ENCODE measurements around the gene FZD7.

FZD7 gene

DNA sequence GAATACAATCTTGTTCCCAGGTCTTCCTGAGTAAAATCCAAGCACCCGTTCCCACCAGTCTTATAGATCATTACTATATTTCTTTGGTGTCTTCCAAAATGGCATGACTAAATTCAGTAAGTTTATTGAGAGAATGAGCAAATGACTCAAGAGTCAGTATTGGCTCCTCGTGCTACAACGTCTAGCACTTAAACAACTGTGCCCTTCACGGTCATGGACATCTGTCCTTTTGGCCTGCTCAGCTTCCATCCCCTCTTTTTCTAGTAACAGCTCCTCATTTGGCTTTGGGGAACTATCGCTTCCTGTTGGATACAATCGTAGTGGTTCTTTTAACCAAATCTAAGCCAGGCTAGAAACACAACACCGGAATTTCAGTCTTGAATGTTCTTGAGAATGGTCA lies 24.1 kb upstream of the FZD7 start:
- Histone ChIP-seq H3K27ac (ENCODE audit: low read depth, low read length) (no peak overlapping the region), H3K9ac (ENCODE audit: low read depth in 1 of 2, low read length in 2 of 2) (no peak overlapping the region), H3K36me3 (ENCODE audit: control insufficient read depth in 1 of 2, insufficient read depth in 2 of 2, low read length in 2 of 2) (no peaks in the 10 kb centered on the region), H3K9me3 (ENCODE audit: control insufficient read depth in 1 of 2, low read length in 2 of 2) (no peaks in the 10 kb centered on the region), H3K27me3 (ENCODE audit: control insufficient read depth in 1 of 2, insufficient read depth in 2 of 2, low read length in 2 of 2) (no peaks in the 10 kb centered on the region), H3K4me1 (ENCODE audit: control insufficient read depth in 1 of 2, insufficient read depth in 2 of 2, low read length in 2 of 2) (no peaks in the 10 kb centered on the region), H3K4me3 (ENCODE audit: low read depth in 1 of 2, low read length in 2 of 2) (no peak overlapping the region)

DNA sequence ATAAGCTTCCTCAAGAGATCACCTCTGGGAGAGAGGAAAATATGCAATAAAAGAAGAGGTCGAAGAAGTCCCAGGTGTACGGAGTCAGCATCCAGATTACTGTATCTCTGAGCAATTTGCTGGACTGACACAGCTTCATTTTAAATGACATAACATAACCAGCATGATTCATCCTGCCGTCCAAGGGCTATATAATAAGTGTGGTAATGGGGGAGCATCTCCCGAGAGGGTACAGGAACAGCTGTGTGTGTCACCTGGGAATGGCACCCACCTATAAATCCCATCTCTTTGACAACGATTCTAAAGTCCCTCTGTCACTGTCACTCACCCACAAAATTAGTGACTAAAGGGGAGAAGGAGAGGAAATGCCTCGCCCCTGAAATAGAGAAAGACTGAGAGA lies 19.3 kb upstream of the FZD7 start:
- Histone ChIP-seq H3K4me3 (ENCODE audit: low read depth in 1 of 2, low read length in 2 of 2) (no peak overlapping the region), H3K4me1 (ENCODE audit: control insufficient read depth in 1 of 2, insufficient read depth in 2 of 2, low read length in 2 of 2) (no peaks in the 10 kb centered on the region)

DNA sequence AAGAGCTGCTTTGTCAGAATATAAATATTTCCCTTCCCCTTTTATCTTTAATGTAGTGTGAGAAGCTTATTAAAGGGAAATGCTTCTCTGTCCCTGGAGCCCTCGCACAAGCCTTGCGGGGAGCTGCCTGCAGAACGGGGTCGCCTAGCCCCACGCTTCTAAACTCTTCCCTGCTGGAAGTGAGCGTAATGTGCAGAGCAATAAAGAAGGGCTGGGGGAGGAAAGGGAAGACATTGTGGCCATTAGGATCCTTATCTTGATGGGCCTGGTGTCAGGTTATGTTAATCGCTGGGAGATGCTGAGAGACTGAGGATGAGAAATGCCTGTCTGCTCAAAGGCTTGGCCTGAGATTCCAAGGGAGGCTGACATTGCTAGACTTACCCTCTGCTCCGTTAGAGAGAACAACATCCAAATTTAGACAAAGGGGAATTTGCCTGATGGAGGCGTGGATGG lies 18.9 kb upstream of the FZD7 start:
- no peaks in the 10 kb centered on the region for H3K9me3 ChIP-seq (ENCODE audit: control insufficient read depth in 1 of 2, low read length in 2 of 2)
- no peaks in the 10 kb centered on the region for H3K4me1 ChIP-seq (ENCODE audit: control insufficient read depth in 1 of 2, insufficient read depth in 2 of 2, low read length in 2 of 2)
- H3K4me3 ChIP-seq (ENCODE audit: low read depth in 1 of 2, low read length in 2 of 2), result no peak overlapping the region
- H3K27ac ChIP-seq (ENCODE audit: low read depth, low read length), result no peak overlapping the region
- no peaks in the 10 kb centered on the region for H3K27me3 ChIP-seq (ENCODE audit: control insufficient read depth in 1 of 2, insufficient read depth in 2 of 2, low read length in 2 of 2)
- H3K36me3 ChIP-seq (ENCODE audit: control insufficient read depth in 1 of 2, insufficient read depth in 2 of 2, low read length in 2 of 2), result no peaks in the 10 kb centered on the region
- H3K9ac ChIP-seq (ENCODE audit: low read depth in 1 of 2, low read length in 2 of 2), result no peak overlapping the region

More for the DNA sequence above, 19.3 kb upstream of the FZD7 start:
- H3K27me3 ChIP-seq (ENCODE audit: control insufficient read depth in 1 of 2, insufficient read depth in 2 of 2, low read length in 2 of 2), result no peaks in the 10 kb centered on the region
- no peaks in the 10 kb centered on the region for H3K9me3 ChIP-seq (ENCODE audit: control insufficient read depth in 1 of 2, low read length in 2 of 2)
- H3K27ac ChIP-seq (ENCODE audit: low read depth, low read length), result no peak overlapping the region
- H3K36me3 ChIP-seq (ENCODE audit: control insufficient read depth in 1 of 2, insufficient read depth in 2 of 2, low read length in 2 of 2), result no peaks in the 10 kb centered on the region
- H3K9ac ChIP-seq (ENCODE audit: low read depth in 1 of 2, low read length in 2 of 2), result no peak overlapping the region

DNA sequence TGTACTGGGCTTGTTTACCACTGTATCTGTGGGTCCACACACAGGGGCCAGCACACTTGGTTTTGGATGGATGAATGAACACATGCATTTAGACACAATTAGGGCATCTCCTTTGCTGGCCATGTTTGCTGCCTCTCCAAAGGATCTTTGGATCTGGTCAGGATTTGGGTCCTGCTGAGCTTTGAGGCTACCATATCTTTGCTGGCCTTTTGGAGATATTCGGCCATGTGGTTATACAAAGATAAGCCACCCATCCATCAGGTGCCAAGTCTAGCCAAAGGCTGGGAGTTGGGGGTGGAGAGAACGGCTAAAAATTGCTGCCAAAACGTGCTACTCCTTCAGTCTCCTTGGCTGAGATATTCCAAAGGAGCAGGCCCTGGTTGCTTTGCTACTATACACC lies 18.2 kb upstream of the FZD7 start:
- no peaks in the 10 kb centered on the region for H3K4me1 ChIP-seq (ENCODE audit: control insufficient read depth in 1 of 2, insufficient read depth in 2 of 2, low read length in 2 of 2)
- H3K4me3 ChIP-seq (ENCODE audit: low read depth in 1 of 2, low read length in 2 of 2), result no peak overlapping the region
- no peak overlapping the region for H3K27ac ChIP-seq (ENCODE audit: low read depth, low read length)

DNA sequence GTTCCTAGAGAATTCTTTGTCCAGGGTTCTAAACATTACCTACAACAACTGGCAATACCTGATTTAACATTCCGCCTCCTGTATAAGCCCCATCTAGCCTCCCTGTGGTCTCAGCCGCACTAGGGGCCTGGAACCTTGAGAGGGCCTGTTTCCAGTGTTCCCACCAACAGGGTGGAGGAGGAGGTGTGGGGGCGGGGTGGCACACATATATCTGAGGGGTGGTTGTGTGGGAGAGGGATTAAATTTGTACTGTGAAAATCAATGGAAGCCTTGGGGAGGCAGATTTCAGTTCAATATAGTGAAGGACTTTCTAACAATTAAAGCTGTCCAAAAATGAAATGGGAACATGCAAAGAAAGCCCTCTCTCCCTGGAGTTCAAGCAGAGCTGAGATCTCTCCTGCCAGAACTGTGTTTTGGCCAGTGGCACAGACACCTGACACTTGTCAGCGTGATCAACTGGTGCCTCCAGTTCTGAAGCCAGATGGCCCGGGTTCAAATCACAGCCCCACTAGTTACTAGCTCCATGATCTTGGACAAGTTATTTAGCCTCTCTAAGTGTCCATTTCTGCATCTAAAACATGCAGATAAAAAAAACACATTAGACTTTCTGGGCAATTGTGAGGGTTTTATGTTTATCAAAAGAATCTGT lies 17.0 kb upstream of the FZD7 start:
- no peaks in the 10 kb centered on the region for H3K27me3 ChIP-seq (ENCODE audit: control insufficient read depth in 1 of 2, insufficient read depth in 2 of 2, low read length in 2 of 2)
- H3K36me3 ChIP-seq (ENCODE audit: control insufficient read depth in 1 of 2, insufficient read depth in 2 of 2, low read length in 2 of 2), result no peaks in the 10 kb centered on the region
- H3K9me3 ChIP-seq (ENCODE audit: control insufficient read depth in 1 of 2, low read length in 2 of 2), result no peaks in the 10 kb centered on the region
- no peaks in the 10 kb centered on the region for H3K4me1 ChIP-seq (ENCODE audit: control insufficient read depth in 1 of 2, insufficient read depth in 2 of 2, low read length in 2 of 2)
- H3K27ac ChIP-seq (ENCODE audit: low read depth, low read length), result no peak overlapping the region
- H3K4me3 ChIP-seq (ENCODE audit: low read depth in 1 of 2, low read length in 2 of 2), result no peak overlapping the region
- H3K9ac ChIP-seq (ENCODE audit: low read depth in 1 of 2, low read length in 2 of 2), result no peak overlapping the region

More for the DNA sequence above, 18.2 kb upstream of the FZD7 start:
- H3K27me3 ChIP-seq (ENCODE audit: control insufficient read depth in 1 of 2, insufficient read depth in 2 of 2, low read length in 2 of 2), result no peaks in the 10 kb centered on the region
- H3K9ac ChIP-seq (ENCODE audit: low read depth in 1 of 2, low read length in 2 of 2), result no peak overlapping the region
- H3K36me3 ChIP-seq (ENCODE audit: control insufficient read depth in 1 of 2, insufficient read depth in 2 of 2, low read length in 2 of 2), result no peaks in the 10 kb centered on the region
- no peaks in the 10 kb centered on the region for H3K9me3 ChIP-seq (ENCODE audit: control insufficient read depth in 1 of 2, low read length in 2 of 2)

DNA sequence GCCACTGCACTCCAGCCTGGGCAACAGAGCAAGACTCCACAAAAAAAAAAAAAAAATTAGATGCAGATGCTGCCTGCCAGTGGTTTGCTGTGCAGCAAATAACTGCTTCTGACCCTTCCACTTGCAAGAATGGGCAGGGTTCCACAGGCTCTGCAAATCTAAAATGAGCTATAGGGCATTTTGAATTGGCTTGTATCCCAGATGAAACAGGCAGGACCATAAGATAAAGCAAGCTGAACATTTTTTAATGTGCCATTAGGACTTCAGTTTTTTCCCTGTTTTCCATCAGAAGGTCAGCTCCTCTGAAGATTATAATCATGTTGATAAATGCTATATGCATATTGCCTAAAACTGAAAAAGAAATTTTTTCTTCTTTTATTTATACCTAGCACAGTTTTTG lies 15.7 kb upstream of the FZD7 start:
- Histone ChIP-seq H3K27me3 (ENCODE audit: control insufficient read depth in 1 of 2, insufficient read depth in 2 of 2, low read length in 2 of 2) (no peaks in the 10 kb centered on the region), H3K9me3 (ENCODE audit: control insufficient read depth in 1 of 2, low read length in 2 of 2) (no peaks in the 10 kb centered on the region), H3K27ac (ENCODE audit: low read depth, low read length) (no peak overlapping the region), H3K9ac (ENCODE audit: low read depth in 1 of 2, low read length in 2 of 2) (no peak overlapping the region), H3K4me3 (ENCODE audit: low read depth in 1 of 2, low read length in 2 of 2) (no peak overlapping the region), H3K4me1 (ENCODE audit: control insufficient read depth in 1 of 2, insufficient read depth in 2 of 2, low read length in 2 of 2) (no peaks in the 10 kb centered on the region), H3K36me3 (ENCODE audit: control insufficient read depth in 1 of 2, insufficient read depth in 2 of 2, low read length in 2 of 2) (no peaks in the 10 kb centered on the region)

DNA sequence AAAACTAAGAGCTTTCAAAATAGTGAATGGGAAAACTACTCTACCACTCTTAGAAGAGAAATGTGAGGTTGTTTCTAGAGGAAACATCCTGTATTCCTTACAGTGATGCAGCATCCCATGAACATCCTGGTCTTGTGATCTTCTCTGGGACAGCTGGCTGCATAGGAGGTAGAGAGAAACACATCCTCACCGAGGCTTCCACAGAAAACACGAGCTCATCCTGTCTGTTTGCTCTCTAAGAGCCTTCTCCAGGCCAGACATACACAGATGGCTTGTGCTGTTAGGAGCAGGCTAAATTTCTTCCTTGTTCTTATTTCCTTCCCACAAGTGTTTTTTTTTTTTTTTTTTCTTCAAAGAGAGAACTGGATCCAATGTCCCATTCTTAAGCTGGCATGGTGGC lies 14.7 kb upstream of the FZD7 start:
- no peaks in the 10 kb centered on the region for H3K27me3 ChIP-seq (ENCODE audit: control insufficient read depth in 1 of 2, insufficient read depth in 2 of 2, low read length in 2 of 2)
- H3K4me3 ChIP-seq (ENCODE audit: low read depth in 1 of 2, low read length in 2 of 2), result no peak overlapping the region
- H3K27ac ChIP-seq (ENCODE audit: low read depth, low read length), result no peak overlapping the region
- H3K9me3 ChIP-seq (ENCODE audit: control insufficient read depth in 1 of 2, low read length in 2 of 2), result no peaks in the 10 kb centered on the region
- H3K9ac ChIP-seq (ENCODE audit: low read depth in 1 of 2, low read length in 2 of 2), result no peak overlapping the region
- no peaks in the 10 kb centered on the region for H3K36me3 ChIP-seq (ENCODE audit: control insufficient read depth in 1 of 2, insufficient read depth in 2 of 2, low read length in 2 of 2)
- H3K4me1 ChIP-seq (ENCODE audit: control insufficient read depth in 1 of 2, insufficient read depth in 2 of 2, low read length in 2 of 2), result no peaks in the 10 kb centered on the region

DNA sequence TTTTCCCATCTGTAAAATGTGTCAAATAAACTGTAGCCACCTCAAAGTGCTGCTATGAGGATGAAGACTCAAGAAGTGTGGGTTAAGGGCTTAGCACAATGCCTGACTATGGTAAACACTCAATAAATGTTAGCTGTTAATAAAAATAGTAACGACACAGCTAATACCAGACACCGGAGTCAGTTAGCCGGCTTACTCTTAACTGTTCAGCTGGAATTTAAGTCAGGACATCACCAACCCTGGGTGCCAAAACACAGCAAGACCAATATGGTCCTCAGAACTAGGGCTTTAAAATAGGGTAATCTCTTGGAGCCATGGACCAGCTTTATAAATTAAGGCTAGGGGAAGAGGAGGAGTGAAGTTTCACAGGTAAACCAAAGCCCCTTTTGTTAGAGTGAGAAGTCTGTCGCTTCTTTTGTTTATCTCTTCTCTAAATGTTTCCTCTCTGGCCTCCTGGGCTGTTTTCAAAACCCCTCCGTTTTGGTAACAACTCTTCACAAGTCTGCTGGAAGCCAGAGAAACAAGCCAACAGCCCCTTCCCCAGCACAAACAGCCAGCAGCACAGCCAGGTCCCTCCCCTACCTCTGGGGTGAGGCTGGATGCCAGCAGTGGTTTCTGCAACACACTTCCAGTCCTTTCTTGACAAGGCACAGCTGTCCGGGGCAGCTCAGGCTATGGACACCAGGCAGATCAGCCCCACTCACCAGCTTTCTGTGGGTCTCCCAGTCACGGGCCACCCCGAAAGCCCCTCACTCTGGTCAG lies 13.8 kb upstream of the FZD7 start:
- Histone ChIP-seq H3K36me3 (ENCODE audit: control insufficient read depth in 1 of 2, insufficient read depth in 2 of 2, low read length in 2 of 2) (no peaks in the 10 kb centered on the region), H3K4me1 (ENCODE audit: control insufficient read depth in 1 of 2, insufficient read depth in 2 of 2, low read length in 2 of 2) (no peaks in the 10 kb centered on the region), H3K9ac (ENCODE audit: low read depth in 1 of 2, low read length in 2 of 2) (no peak overlapping the region), H3K4me3 (ENCODE audit: low read depth in 1 of 2, low read length in 2 of 2) (no peak overlapping the region), H3K9me3 (ENCODE audit: control insufficient read depth in 1 of 2, low read length in 2 of 2) (no peaks in the 10 kb centered on the region), H3K27me3 (ENCODE audit: control insufficient read depth in 1 of 2, insufficient read depth in 2 of 2, low read length in 2 of 2) (no peaks in the 10 kb centered on the region), H3K27ac (ENCODE audit: low read depth, low read length) (no peak overlapping the region)

DNA sequence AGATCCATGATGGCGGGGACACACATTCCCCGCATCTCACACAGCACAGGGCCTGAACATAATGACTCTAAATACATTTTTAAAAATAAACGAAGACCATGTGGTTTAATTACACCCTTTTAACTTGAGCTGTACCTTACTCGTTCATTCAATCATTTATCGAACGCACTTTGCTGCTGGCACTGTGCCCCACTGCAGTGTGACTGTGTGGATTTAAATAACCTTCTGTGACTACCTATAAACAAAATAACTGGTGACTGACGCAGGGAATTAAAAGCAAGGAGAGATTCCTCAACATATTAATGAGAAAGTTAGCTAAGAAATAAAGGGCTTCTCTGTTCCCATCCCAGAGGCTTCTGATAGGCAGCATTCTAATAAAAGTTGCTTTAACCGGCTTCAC lies 10.9 kb upstream of the FZD7 start:
- no peak overlapping the region for H3K27ac ChIP-seq (ENCODE audit: low read depth, low read length)
- no peaks in the 10 kb centered on the region for H3K4me1 ChIP-seq (ENCODE audit: control insufficient read depth in 1 of 2, insufficient read depth in 2 of 2, low read length in 2 of 2)
- H3K36me3 ChIP-seq (ENCODE audit: control insufficient read depth in 1 of 2, insufficient read depth in 2 of 2, low read length in 2 of 2), result no peaks in the 10 kb centered on the region
- H3K27me3 ChIP-seq (ENCODE audit: control insufficient read depth in 1 of 2, insufficient read depth in 2 of 2, low read length in 2 of 2), result peaks cover 0 to 3% of the 10 kb centered on the region in 2 donors
- no peak overlapping the region for H3K4me3 ChIP-seq (ENCODE audit: low read depth in 1 of 2, low read length in 2 of 2)
- no peak overlapping the region for H3K9ac ChIP-seq (ENCODE audit: low read depth in 1 of 2, low read length in 2 of 2)
- H3K9me3 ChIP-seq (ENCODE audit: control insufficient read depth in 1 of 2, low read length in 2 of 2), result no peaks in the 10 kb centered on the region

DNA sequence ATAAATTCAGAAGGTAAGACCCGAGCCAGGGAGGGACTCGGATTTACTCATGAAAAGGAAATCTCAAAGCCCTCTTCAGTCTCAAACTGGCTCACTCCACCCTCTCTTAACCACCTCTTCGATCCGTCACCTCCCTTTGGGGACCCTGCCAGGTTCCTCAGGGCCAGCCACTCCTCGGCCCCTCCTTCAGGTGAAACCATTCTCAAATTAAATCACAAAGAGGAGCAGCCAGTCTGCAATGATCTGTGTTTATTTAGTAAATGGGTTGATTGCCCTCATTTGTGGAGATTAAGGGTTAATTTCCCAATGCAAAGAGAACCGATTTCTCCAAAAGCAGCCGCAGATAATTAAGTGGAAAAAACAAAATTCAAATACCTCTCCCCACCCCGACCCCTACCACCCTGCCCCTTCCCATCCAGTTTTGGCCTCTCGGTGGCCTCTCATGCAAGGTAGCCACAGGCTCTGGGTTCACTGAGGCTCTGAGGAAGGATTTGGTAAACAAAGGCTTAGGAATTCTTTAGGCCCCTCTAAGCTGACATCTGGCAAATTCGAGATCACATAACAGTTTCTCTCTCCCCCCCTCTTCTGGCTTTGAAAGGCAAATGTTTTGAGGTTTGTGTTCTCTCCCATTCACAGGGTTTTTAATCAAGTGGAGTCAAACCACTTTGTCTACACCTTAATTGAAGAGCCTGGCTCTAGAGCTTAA lies 10.3 kb upstream of the FZD7 start:
- Histone ChIP-seq H3K4me3 (ENCODE audit: low read depth in 1 of 2, low read length in 2 of 2) (no peak overlapping the region), H3K9me3 (ENCODE audit: control insufficient read depth in 1 of 2, low read length in 2 of 2) (no peaks in the 10 kb centered on the region), H3K36me3 (ENCODE audit: control insufficient read depth in 1 of 2, insufficient read depth in 2 of 2, low read length in 2 of 2) (no peaks in the 10 kb centered on the region), H3K9ac (ENCODE audit: low read depth in 1 of 2, low read length in 2 of 2) (no peak overlapping the region), H3K27me3 (ENCODE audit: control insufficient read depth in 1 of 2, insufficient read depth in 2 of 2, low read length in 2 of 2) (peaks cover 0 to 3% of the 10 kb centered on the region in 2 donors), H3K4me1 (ENCODE audit: control insufficient read depth in 1 of 2, insufficient read depth in 2 of 2, low read length in 2 of 2) (no peaks in the 10 kb centered on the region), H3K27ac (ENCODE audit: low read depth, low read length) (no peak overlapping the region)

All from duodenal mucosa (tissue), 2 donors.